NCI-H526 (cell line): ENCODE data around the gene RASSF9.

ENCODE experiments used
- DNase-seq, 2 experiments: peaks; one replicate each; lab custom pipeline; 2025; lab: John Stamatoyannopoulos, UW

RASSF9 gene

DNA sequence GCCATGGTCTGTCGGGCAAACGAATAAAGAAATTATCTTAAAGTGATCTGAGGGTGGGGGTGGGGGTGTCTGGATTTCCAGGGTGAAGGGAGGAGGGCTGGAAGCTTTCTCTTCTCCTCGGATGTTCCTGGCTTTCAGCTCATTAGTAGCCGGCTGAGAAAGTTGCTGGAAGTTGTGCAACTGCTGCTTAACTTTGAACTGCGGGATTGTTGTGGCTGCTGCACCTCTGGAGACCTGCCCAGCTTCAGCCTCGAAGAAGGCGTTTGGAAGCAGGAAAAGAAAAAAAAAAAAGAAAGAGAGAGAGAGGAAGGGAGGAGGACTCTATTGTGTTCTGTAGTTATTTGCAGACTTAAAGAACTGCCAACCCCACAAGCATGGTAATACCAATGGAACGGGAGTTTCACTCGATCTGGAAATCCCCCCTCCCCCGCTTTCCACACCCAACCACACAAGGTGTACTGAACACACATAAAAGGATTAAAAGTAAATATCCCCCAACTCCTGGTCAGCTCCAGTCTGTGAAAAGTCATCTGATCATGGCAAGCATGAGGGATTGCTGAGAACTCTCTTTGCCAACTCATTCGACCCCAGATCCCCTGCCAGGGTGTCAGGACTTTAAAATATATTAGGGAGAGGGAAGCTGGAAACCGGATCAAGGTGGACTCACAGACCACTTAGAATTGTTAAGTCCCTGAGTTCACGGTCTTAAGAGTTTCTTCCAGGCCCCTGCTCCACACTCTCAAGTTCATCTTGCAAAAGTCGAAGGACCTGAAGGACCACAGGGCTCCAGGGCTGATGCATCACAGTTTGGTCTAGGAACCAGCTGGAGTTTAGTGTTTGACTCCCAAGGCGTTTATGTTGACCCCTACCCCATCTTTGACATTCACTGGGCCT, at the start of gene RASSF9:
TSS of gene RASSF9 (minus strand) at position 213 of the 894 bp plus-strand sequence. CDS start at position 5, 208 bp downstream.
- DNase-seq: no peak

DNA sequence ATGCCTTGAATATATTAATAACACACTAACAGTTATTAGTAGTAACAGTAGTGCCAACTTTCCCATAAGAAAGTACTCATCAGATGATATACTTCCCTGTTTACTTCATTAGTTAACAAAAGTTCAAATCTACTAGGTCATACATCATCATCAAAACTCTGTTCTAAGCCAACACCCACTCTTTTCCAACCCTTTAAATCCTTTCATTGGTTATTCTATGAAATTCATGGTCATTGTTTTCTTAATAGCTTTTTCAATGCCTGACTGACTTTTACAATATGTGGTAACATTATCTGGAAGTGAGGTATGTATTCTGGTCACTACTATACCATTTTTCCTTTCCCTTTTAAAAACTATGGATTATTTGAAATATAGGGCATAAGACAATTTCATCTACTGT, 47.6 kb upstream of the RASSF9 start:
- DNase-seq: no peak

DNA sequence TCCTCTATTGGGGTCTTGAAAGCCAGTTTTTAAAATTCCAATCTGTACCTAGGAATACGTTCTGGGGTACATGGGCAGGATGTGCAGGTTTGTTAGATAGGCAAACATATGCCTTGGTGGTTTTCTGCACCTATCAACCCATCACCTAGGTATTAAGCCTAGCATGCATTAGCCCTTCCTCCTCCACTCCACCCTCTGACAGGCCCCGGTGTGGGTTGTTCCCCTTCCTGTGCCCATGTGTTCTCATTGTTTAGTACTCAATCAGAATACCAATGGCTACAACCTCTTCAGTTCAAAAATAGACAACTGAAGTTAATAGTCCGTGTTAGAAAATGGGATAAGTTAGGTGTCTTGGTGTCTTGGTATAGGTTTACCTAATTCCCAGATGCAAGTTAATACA, 41.2 kb upstream of the RASSF9 start:
- DNase-seq: no peak

DNA sequence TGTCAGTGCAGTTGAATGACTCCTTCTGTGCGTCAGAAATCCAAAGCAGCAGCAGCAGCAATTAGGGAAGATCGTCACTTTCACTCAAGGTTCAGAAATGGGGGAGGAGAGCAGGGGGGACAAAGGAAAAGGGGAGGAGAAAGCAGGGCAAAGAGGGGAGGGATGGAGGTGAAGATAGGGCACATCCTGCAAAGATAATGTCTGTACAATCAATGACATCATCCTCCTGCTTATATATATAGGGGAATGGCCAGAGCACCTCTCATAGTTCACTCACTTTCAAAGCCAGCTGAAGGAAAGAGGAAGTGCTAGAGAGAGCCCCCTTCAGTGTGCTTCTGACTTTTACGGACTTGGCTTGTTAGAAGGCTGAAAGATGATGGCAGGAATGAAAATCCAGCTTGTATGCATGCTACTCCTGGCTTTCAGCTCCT, 37.8 kb upstream of the RASSF9 start, which contains the start of gene NTS:
TSS of gene NTS (plus strand) at position 265 of the 431 bp plus-strand sequence. CDS start at position 374, 109 bp downstream.
- DNase-seq: peak in 1 of 2 experiments; percentile 21

DNA sequence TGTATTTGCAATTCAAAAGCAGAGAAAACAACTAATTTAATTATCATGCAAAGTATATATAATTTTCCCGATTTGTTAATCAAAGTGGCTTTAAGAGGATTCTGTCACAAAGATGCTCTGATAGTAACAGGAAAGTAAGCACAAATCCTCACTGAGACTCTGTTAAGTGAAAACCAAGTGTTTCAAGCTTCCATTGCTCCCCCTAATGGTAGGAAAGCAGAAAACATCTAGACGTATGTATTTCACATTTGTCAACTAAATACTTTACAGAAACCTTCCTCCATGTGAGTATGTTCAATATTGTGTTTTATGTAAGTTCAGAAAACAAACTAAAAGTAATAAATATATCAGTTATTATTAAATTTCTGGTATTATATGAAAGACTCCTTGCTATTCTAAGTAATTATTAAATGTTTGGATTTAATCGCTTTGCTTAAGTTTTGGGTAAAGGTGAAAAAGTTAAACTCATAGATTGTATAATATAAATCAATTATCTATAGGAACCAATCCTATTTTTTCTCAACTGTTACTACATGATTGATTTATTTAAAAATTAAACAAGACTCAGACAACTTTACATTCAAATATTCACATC, 36.4 kb upstream of the RASSF9 start:
- peak; percentile 87 to 94 for DNase-seq

DNA sequence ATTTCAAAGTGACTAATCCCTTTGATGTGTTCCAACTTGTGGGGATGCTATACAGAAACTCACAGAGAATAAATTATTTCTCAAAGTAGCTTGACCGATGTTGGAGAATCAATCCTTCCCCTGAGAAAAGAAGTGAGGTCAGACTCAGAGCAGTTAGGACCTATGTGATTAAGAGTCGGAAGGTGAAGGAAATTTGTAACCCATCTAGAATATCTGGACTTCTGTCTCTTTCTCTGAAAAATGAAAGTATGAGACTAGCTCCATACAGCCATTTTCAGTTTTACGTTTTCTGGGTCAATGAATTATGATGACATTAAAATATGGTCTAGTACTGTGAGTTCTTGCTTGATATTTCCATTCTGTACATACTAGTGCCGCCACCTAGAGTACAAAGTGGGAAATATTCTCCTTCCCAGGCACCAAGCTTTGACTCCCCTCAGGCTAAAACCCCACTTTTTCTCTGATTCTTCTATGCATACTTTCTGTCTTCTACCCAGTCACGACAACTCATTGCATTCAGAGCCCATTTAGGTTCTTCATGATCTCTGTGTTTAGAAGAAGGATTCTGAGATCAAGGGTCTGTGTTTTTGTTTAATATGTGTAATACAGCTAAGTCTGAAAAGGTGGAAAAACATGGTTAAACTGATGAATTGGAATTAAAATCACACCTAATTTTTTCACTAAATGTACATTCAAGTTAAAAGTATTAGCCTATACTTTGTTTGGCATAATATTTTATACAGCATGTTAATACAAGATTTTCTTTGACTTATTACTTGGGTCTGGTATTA, 31.0 kb upstream of the RASSF9 start:
- peak; percentile 46 to 76 for DNase-seq

DNA sequence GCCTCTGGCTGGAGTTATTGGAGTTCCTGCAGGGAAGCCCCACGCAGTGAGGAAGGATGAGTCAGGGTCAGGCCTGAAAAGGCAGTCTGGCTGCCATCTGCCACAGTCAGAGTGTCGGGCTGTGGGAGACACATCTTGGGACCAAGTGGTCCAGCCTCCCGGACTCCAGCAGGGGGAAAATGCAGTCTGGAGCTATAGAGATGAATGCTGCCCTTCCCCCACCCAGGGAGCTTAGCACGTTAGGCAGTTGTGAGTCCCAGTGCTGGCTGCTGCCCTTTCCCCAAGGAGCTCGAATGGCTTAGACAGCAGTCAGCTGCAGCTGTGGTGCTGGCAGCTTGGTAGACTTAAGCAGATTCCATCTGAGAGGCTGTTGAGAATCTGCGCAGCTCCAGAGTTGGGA, 29.7 kb upstream of the RASSF9 start:
- DNase-seq: no peak

DNA sequence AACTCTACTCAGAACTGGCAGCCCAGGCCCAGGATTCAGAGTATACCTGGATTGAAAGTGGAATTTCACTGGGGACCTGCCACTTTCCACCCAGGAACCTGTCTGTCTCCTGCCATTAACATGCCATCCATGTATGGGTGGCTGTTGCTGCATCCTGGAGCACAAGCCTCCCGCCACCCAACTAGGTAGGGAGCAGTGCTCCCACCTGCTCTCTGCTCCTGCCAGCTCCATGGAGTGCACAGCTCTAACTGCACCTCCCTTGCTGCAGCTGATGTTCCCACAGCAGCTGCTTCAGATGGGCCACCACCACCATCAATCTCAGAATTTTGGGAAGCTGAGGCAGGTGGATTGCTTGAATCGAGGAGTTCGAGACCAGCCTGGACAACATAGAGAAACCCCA, 20.8 kb upstream of the RASSF9 start:
- DNase-seq: no peak

DNA sequence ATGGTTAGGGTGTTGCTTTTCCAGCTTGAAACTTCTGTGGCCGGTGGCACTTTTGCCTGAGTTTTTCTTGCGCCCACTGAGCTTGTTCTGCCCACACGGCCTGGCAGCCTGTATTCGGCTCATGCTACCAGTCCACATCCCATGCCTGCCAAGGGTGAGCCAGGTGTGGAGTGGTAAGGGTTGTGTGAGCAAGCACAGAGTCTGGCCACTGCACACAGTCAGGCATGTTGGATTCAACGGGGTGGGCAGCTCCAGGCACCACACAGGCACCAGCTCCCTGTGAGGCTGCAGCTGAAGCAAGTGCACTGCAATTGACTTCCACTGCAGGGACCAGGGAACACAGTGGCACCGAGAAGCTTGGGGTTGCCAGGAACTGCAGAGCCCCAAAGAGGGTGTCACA, 19.1 kb upstream of the RASSF9 start:
- DNase-seq: no peak

DNA sequence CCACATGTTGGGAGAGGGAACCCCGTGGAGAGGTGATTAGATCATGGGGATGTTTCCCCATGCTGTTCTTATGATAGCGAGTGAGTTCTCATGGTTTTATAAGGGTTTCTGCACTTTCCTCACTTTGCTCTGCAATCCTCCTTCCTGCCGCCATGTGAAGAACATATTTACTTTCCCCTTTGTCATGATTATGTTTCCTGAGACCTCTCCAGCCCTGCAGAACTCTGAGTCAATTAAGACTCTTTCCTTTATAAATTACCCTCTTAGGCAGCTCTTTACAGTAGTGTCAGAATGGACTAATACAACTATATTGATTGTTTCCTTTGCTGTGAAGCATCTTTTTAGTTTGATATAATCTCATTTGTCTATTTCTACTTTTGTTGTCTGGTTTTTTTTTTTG, 13.1 kb upstream of the RASSF9 start:
- no peak for DNase-seq

DNA sequence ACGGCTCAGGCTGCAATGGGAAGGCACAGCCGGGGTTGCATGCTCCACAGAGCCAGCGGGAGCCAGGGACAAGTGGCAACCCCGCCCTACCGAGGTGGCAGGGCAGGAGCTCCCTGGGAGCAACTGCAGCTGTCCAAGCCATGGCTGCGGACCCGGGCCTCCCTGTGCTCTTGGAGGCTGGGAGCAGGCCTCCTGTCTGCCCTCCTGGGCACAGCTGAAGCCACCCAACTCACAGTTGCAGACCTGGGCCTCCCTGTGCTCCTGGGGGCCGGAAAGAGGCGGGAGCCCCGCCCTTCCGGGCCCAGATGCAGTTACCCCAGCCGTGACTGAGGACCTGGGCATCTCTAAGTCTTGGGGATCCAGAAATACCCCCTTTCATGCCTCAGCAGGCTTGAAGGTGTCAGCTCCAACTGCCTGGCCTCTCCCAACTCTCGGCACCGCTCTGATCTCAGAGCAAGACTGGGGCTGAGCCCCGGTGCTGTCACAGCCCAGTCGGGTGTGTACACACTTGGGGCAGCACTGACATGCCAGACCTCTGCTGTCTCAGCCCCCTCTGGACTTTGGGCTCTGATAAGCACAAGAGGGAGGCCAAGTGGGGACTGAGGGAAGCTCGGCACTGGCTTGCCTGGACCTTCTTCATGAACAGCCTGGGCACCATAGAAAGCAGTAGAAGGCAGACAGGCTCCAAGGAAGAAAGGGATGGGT, 7.5 kb upstream of the RASSF9 start:
- DNase-seq: no peak

DNA sequence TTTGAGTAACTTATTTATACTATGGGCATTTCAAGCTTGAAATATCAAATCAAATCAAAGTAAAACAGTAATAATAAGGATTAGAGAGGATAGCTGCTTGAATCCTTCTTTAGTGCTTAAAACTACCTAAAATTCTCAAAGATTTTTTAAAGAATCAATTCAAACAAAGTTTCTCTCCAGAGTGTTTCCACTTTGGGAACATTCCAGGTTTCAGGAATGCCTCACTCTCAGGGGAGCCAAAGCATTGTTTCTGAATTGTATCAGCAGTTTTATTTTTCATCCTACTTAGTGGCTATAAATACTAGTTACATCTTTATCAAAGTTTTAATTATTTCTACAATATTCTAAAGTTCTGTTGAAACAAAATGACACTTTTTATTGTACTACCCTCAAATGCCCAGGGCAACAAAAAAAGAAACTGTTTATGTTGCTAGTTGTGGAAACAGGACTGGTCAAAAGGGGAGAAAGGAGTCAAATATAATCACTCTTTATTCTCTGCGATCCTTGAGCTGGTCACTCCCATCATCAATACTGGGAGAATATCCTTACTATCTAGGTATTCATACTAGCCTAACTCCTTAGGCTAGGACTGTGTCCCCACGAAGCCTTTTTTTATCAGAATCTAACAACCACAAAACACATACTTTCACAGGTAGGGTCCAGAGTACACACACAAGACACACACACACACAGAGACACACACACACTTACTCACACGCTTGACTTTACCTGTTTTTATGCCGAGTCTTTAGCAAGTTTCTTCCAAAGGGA, 598 bp downstream of the RASSF9 start:
- DNase-seq: no peak

DNA sequence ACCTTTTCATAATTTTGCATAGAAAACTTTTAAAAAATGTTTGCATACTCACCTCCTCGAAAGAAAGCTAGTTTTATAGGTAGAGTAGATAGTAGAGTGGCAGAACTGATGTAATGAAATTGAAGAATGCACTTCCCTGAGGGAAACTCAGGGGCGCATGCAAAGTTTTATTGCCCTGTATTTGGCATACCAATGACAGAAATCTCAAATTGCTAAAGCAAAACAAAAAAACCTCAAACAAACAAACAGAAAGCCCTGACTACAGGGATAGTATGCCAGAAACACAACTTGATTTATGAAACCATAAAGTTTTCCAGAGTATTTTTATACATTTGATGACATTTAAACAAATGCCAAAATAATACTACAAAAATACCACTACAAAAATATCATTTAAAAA, 1.8 kb downstream of the RASSF9 start:
- peak; percentile 63 to 70 for DNase-seq

DNA sequence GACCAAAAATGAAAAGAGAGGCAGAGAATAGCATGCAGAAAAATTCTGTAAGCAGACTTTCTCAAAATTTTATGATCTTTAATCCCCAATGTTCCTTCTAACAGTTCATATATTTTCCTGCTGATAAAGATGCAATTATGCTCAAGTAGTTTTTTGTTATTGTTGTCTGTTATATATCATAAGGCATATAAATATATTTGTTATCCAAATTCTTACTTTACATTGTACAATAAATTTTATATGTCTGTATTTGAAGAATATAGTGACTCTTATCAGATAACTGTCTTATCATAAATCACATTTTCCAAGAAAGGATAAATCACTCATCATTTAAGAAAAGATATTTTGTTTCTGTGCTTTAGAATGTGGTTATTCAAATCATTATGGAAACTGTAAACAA, 2.6 kb downstream of the RASSF9 start:
- DNase-seq: peak in 1 of 2 experiments; percentile 21

DNA sequence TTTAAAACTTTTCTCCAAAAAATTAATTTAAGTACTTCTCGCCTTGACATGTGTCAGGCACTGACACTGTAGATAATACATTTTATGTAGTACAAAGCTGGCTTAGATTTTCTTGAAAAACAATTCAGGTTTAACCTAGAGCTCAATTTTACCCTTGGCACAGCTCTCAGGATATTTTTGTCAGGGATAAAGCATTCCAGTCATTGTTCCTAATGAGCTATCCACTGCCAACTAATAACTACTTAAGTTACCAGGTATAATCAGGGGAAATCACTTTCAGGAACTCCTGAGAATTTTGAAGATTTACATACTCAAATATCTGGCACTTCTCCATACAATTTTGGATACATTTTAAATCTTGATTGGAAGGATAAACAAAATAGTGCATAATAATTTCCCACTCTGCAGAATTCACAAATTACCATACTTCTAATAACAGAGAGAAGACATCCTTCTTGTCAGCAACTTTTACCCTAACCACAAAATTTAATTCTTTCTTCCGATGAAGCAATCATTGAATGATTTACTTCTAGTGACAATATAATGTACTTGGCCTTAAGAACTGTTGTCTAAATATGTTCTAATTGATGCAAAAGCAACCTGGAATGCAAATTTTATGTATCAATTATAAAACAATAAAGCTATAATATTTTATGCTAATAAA, 4.8 kb downstream of the RASSF9 start:
- DNase-seq: no peak

DNA sequence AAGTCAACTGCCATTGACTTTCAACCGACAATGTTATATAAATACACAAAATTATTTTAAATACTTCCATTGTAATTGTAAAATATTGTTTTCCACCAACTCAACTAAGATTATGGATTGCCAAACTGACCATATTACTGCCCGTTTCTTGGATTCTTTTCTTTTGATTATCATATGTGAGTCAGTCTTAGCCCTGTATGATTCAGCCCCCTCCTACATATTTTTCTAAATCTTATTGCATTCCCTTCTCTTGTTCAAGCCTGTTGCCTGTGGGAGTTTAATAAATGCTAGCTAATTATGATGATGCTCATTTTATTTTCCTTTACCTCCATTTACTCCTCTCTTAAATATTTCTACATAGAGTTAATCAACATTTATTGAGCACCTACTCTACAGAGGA, 6.8 kb downstream of the RASSF9 start:
- no peak for DNase-seq

DNA sequence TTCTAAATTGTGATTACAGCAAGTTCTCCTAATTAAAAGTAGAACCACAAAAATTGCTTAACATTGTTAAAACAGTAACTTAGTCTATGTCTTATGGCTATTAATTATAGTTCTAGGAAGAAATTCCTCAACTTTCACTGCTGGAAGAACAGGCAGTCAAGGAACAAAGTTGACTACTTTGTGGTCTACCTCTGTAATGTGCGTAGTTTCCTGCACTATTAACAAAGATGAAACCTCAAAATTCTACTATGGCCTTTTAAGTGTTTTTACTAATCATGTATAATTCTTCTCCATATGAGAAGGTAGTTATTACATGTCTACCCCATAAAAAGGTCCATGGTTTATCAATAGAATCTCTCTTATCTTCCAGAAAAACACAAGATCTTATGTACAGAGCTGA, 7.6 kb downstream of the RASSF9 start:
- no peak for DNase-seq

DNA sequence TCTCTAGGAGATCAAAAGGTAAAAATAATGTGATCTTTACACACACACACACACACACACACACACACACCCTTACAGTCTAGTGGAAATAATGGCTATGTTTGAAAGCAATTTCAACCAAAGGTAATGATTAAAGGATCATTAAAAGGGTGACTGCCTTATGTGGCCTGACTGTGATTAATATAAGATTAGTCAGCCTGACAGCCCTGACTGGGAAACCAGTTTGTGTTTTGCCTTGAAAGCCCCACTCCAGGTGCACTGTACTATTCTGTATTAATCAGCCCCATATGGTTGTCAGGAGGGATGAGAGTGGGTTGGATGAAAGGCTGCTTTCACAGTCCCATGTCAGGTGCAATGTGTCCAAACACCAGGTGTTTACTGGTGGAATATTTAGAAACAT, 10.5 kb downstream of the RASSF9 start:
- DNase-seq: peak; percentile 4 to 41

DNA sequence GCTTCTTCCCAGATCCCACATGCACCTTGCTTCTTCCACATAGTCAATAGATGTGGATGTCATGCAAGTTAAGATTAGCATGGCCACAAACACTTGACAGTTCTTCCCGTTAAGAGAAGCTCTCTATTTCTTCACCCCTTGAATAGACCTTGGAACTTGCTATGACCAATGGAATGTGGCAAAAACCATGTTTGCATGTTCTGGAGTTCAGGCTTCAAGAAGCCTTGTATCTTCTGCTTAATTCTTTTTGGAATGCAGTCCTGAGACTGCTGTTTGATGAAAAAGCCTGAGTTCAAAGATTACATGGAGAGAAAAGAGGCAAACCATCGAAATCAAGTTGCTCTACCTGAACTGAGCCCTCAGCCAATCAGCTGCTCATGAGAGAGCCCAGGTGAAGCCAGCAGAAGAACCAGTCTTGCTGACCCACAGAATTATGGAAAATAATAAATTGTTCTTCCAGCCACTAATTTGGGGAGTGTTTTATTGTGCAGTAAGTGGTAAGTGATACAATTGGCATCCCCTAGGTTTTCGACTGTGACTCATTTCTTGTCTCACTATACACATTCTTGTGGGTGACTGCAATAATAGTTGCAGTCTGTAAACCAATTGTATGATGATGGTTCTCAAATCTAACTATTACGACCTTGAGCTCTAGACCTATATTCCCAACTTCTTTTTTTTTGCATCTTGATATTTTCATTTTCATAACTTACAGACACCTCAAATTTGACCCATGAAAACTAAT, 12.6 kb downstream of the RASSF9 start:
- no peak for DNase-seq

DNA sequence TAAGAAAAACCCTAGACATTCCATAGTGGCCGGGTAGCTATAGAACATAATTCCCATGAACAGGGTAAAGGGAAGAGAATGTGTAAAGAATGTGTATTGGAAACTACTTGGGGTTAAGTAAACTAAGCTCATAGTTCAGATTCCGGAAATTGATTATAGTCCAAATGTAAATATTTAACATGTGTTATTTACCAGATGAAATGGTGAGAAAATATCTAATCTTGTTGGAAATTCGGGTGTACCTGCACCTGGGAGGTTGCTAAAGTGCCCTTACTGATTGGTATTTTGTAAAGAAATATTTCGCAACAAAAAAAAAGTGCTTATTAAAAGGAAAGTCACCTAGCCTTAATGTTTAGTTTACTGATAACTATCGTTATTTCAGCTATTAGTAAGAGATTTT, 14.4 kb downstream of the RASSF9 start:
- DNase-seq: no peak
